ENCODE measurements around the gene SEMA6B.

Gene SEMA6B

GRCh38 chr19:4575267-4576015, 16.0 kb upstream of the SEMA6B start:
- H3K4me3 ChIP-seq (ENCODE audit: low read depth, low read length) = no peak overlapping the region
- H3K4me1 ChIP-seq (ENCODE audit: control insufficient read depth, insufficient read depth, low read length) = peaks cover 4% of the 10 kb centered on the region
- POLR2A ChIA-PET = interaction anchor here (0.7 to 1.5 kb wide), 3 partner anchors 9 to 296 kb away, joined by 3 to 10 read pairs (median 4); no protein-coding TSS in a partner anchor
- no peak overlapping the region for H3K27ac ChIP-seq (ENCODE audit: extremely low read depth, low read depth, low read length)
- no peaks in the 10 kb centered on the region for H3K9me3 ChIP-seq (ENCODE audit: control insufficient read depth, insufficient read depth, low read depth, low read length)
- H3K36me3 ChIP-seq (ENCODE audit: control insufficient read depth in 2 of 2, insufficient read depth in 1 of 2, low read length in 2 of 2) = no peaks in the 10 kb centered on the region
- CTCF ChIA-PET = interaction anchor here (0.9 to 3.7 kb wide), 15 partner anchors 8 to 227 kb away, joined by 3 to 46 read pairs (median 9); no protein-coding TSS in a partner anchor
- TF ChIP-seq, protein P1, sequence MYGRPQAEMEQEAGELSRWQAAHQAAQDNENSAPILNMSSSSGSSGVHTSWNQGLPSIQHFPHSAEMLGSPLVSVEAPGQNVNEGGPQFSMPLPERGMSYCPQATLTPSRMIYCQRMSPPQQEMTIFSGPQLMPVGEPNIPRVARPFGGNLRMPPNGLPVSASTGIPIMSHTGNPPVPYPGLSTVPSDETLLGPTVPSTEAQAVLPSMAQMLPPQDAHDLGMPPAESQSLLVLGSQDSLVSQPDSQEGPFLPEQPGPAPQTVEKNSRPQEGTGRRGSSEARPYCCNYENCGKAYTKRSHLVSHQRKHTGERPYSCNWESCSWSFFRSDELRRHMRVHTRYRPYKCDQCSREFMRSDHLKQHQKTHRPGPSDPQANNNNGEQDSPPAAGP (tag by site-specific recombination; IDR thresholded peaks at IDR 0.05) = peak; percentile 99
- peak; percentile 95 for TF ChIP-seq TSHZ1 (tag by site-specific recombination; IDR thresholded peaks at IDR 0.05; ENCODE audit: borderline replicate concordance)
- peak; percentile 56; the same call in 1 of the 2 replicates for TF ChIP-seq ZSCAN4 (tag by site-specific recombination; IDR thresholded peaks at IDR 0.05)
- TF ChIP-seq ZNF121 (tag by site-specific recombination; IDR thresholded peaks at IDR 0.05) = no peak
- TF ChIP-seq ZFP69B (tag by site-specific recombination; IDR thresholded peaks at IDR 0.05) = peak; percentile 82
- peak; percentile 60; the same call in 1 of the 2 replicates for TF ChIP-seq BCL11B (tag by site-specific recombination; IDR thresholded peaks at IDR 0.05; ENCODE audit: low read depth)
- TF ChIP-seq, protein P2, sequence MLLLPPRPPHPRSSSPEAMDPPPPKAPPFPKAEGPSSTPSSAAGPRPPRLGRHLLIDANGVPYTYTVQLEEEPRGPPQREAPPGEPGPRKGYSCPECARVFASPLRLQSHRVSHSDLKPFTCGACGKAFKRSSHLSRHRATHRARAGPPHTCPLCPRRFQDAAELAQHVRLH (tag by site-specific recombination; IDR thresholded peaks at IDR 0.05) = no peak
- no peak for TF ChIP-seq ZNF544 (tag by site-specific recombination; IDR thresholded peaks at IDR 0.05)
- TF ChIP-seq ZNF16 (tag by site-specific recombination; IDR thresholded peaks at IDR 0.05; ENCODE audit: low read depth) = no peak
- TF ChIP-seq BCL6B (tag by site-specific recombination; IDR thresholded peaks at IDR 0.05) = no peak
- no peak for TF ChIP-seq ZNF274 (IDR thresholded peaks at IDR 0.05; ENCODE audit: low read length)
- TF ChIP-seq ZNF274 (tag by site-specific recombination; IDR thresholded peaks at IDR 0.05; ENCODE audit: borderline replicate concordance) = no peak
- TF ChIP-seq HOXC10 (CRISPR knock-in tag; IDR thresholded peaks at IDR 0.05) = no peak
- peak; percentile 64 for TF ChIP-seq ZFHX2 (tag by site-specific recombination; conservative IDR thresholded peaks at IDR 0.05)
- TF ChIP-seq SP7 (tag by site-specific recombination; IDR thresholded peaks at IDR 0.05) = peak; percentile 97
- peak; percentile 95 for TF ChIP-seq ZBTB21 (tag by site-specific recombination; IDR thresholded peaks at IDR 0.05)
- no peak for TF ChIP-seq ZNF791 (tag by site-specific recombination; IDR thresholded peaks at IDR 0.05)
- no peak for TF ChIP-seq ZNF621 (tag by site-specific recombination; IDR thresholded peaks at IDR 0.05)
- TF ChIP-seq ZNF585B (tag by site-specific recombination; IDR thresholded peaks at IDR 0.05) = no peak
- peak; percentile 99 for TF ChIP-seq ZEB2 (tag by site-specific recombination; IDR thresholded peaks at IDR 0.05)
- TF ChIP-seq EGR2 (tag by site-specific recombination; IDR thresholded peaks at IDR 0.05; ENCODE audit: low read depth) = peak; percentile 34; the same call in 1 of the 2 replicates
- TF ChIP-seq ZBTB10 (tag by site-specific recombination; IDR thresholded peaks at IDR 0.05) = peak; percentile 90
- peak; percentile 31; the same call in 1 of the 2 replicates for TF ChIP-seq KLF9 (tag by site-specific recombination; IDR thresholded peaks at IDR 0.05; ENCODE audit: low read depth)
- no peak for TF ChIP-seq ZNF521 (tag by site-specific recombination; IDR thresholded peaks at IDR 0.05)
- peak; percentile 98 for TF ChIP-seq KLF8 (tag by site-specific recombination; IDR thresholded peaks at IDR 0.05)
- TF ChIP-seq OVOL3 (tag by site-specific recombination; IDR thresholded peaks at IDR 0.05) = no peak
- TF ChIP-seq OSR2 (tag by site-specific recombination; IDR thresholded peaks at IDR 0.05) = peak; percentile 36
- no peak; the same call in 1 of the 2 replicates for TF ChIP-seq GLI2 (tag by site-specific recombination; IDR thresholded peaks at IDR 0.05; ENCODE audit: borderline replicate concordance, low read depth)

All from HEK293 (cell line).